NCI-H82 (cell line): ENCODE measurements around the gene GRIK2.
"Not testable (repeated sequence)": the region's sequence is repeated elsewhere in the genome, so short reads cannot be mapped to it uniquely, and the experiment has no call there.

ENCODE experiments used
- DNase-seq: peaks from one replicate; lab custom pipeline; 2025; lab: John Stamatoyannopoulos, UW

Gene GRIK2

DNA sequence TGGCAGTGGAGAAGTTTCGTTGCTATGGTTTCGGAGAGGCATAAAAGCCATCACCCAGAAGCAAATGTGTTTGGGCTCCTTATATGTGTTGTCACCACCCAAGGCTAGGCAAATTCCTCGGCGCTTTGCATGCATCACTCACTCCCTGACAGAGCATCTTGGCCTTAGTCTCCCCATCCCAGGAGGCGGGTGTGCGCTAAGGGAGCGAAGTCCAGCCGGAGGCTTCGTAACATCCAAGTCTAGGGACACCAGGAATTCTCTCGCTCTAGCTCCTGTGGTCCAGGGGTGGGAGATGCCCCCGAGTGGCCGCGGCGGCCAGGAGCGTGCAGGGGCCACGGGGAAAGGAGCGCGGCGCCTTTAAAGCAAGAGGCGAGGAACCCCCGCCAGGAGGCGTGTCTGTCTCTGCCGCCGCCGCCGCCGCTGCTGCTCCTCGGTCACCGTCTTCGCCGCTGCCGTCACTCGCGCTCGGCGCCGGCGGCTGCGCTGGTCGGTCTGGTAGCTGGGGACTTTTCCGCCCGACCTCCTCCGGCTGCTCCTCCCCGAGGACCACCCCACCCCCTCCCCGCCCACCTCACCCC is at the start of gene GRIK2:
Gene GRIK2, plus strand, starts transcription at position 458 of the 578 bp plus-strand sequence.
- peak; percentile 84 for DNase-seq

DNA sequence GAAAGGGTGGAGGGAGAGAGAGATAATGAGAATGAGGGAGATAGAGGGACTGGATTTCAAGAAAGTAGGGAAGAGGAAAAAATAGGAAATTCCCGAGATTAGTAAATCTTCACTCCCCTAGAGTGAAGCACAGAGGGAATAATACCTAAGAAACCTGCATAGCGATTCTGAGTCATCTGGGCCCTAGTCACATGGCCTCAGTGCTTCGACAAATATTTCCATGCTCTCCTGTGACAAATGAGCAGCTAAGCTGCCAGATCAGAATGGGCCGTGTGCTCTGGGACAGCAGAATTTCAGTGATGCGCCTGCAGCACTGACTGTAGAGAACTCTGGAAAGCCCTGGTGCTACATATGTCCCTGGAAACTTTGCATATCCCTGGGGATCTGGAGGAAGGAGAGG is 48.6 kb upstream of the GRIK2 start:
- no peak for DNase-seq

DNA sequence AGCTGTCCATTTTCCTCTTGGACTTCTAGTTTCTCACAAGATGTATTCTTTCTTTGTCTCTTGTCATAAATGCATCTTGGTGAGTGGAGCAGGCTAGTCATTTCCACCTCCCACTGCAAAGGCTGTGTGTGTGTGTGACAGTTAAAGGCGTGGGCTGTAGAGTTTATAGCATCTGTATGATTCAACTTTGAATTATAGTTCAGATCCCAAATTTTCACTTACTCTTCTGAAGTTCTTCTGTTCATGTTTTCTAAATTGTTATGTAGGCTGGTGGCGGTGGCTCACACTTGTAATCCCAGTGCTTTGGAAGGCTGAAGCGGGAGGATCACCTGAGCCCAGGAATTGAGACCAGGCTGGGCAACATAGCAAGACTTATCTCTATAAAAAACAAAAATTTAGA is 44.7 kb upstream of the GRIK2 start:
- no peak for DNase-seq

DNA sequence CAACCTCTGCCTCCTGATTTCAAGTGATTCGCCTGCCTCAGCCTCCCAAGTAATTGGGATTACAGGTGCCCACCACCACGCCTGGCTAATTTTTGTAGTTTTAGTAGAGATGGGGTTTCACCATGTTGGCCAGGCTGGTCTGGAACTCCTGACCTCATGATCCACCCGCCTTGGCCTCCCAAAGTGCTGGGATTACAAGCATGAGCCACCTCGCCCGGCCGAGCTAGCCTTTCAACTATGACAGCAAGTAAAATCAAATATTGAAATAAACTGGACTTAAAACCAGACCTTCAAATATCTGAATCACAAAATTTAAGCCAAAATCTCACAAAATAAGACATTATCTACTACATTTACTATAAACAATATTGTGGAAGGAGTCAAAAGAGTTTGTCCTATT is 42.9 kb upstream of the GRIK2 start:
- DNase-seq, result not testable (repeated sequence)

DNA sequence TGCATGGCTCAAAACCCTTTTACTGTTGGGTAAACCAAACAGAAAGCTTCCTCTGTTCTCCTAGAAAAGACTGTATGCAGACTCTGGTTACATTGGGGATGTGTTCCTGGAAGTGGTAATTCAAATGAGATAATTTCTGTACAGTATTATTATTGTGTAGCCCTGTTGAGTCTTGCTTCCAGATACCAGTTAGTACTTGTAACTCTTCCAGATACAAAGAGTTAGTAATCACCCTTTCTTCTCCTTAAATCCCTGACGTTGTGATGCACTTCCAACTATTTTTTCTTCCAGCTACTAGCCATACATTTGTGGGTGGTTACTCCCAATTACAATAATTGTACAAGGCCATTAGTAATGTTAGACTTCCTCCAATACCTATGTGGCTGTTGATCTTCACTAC is 42.3 kb upstream of the GRIK2 start:
- no peak for DNase-seq

DNA sequence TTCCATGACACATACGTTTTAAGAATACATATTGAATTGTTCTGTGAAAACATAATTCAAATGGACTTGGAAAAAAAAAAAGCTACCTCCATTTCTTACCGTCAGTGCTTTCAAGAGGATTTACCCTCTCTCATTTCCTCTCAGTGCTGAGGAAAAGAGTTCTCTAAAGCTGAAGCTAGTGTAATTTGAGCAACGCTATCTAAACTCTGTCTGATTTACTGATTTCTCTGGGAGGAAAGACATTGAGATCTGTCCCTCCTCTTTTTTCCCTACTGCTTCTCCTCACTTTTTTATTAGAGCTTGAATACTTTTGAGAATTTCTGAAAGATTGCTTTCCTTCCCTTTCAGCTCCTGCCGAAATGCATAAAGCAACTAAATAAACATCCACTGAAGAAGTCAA is 41.2 kb upstream of the GRIK2 start:
- no peak for DNase-seq

DNA sequence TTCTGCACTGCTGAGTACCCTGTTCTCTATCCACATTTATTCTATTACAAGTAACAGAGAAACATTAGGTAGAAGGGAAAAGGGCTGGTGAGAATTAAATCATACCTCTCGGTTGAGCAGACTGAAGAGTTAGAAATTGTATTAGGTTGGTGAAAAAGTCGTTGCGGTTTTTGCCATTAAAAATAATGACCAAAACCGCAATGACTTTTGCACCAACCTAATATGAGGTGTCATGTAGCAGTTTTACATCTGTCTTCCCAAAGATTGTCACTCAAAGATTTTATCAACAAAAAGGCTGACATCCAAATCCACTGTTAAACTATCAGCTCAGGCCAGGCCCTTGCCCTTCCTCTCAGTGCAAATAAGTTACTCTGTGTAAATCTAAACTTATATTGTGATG is 28.3 kb upstream of the GRIK2 start:
- DNase-seq, result no peak

DNA sequence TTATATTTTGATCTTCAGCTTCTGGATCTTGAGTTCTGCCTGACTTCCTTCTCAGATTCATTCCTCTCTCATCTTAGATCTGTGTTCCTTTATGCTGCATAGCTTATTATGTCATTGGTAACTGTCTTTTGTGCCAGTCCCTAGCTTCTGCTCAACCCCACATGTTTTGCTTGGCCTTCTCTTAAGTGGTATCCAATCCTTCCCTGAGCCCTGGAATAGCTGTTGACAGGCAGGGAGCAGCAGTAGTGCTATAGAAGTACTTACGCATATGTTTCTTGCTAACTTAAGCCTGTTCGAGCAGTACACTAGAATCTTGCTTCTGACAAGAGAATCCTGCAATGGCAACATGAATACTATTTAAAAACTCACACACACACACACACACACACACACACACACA is 13.6 kb upstream of the GRIK2 start:
- no peak for DNase-seq

DNA sequence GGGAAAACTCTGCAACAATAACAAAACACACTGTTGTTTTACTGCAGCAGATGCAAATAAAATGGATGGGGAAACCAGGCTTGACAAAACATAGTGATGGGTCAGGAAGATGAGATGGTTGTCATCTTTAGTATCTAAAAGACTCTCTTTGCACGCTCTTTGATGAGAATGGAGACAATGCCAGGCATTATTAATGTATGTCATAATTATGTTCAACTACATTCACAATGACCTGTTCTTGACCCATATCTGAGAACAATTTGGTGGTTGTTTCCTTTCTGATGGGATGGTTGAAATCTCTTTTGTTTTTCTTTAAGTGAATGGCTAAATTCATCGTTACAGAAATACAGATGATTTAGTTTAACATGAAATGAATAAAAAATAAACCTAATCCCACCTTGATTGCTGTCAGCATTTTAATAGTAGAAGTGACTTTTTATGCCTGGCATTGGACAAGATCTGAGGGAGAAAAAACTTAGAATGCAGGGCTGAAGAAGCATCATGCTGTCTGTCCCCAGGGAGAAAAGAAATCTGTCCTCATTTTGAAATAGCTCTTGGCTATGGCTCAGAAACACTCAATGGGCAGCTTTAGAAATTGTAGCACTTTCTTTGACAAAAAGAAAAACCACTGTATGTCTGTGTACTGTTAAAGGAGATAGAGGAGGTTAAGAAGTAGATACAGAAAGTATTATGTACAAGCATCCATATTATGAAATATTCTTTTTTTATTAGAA is 12.4 kb upstream of the GRIK2 start:
- DNase-seq, result no peak

DNA sequence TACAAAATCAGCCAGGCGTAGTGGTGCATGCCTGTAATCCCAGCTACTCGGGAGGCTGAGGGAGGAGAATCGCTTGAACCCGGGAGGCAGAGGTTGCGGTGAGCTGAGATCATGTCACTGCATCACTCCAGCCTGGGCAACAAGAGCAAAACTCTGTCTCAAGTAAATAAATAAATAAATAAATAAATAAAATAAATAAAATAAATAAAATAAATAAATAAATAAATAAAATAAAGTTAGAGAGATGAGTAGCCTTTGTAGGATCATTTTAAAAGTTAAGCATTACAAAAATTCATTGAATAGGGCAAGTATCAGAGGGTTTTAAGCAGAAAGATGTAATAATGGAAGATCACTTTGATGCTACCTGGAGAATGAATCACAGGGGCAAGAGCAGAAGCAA is 9.8 kb upstream of the GRIK2 start:
- DNase-seq, result not testable (repeated sequence)

DNA sequence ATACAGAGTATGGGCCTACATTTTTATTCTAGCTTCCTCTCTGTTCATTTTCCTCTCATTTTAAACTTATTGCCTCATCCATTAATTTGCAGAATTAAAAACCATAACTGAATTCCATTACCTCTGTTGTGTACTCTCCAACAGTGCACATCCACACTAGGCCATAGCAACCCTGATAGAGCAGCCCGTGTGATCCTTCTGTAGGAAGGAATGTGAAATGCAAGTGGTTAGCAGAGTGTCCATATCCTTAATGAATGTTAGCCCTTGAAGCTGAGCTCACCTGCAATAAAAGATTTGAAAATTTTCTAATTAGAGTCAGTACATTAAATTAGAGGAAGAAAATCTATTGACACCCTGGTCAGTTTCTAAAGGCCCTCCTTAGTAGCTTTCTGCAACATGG is 6.5 kb upstream of the GRIK2 start:
- DNase-seq, result peak; percentile 16

DNA sequence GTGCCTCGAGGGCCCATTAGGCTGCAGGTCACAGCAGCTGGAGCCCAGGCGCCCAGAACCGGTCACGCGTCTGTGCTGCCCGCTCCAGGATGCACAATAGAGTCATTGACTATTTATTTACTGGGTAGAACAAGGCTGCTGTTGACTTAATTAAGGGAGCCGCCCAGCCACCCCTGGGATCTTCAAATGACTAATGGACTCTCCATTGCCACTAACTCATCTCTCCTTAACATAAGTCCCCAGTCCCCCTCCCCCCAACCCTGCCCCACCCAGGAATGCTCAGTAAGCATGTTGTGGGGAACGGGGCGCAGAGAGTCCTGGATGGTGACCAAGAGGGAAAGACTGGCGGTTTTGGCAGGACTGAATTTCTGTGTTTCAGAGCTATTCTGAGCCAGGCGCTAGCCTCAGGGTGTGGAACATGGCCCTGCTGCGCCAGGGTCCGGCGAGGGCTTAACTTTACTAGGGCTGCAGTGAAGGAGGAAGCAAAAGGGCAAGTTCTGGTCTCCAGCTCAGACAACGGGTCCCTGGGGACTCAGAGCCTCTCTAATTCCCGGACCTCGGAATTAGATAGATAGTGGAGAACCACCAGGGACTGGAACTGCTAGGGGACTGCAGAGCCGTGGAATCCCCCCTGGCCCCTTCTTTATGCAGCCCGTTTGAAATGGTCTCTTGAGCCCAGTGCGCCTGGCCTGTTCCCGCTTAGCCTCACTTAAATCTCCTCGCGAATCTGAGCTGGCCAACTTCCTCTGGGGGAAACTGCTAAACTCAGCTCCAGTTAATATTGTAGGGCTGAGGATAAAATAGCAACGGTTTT is 1.5 kb upstream of the GRIK2 start:
- no peak for DNase-seq

DNA sequence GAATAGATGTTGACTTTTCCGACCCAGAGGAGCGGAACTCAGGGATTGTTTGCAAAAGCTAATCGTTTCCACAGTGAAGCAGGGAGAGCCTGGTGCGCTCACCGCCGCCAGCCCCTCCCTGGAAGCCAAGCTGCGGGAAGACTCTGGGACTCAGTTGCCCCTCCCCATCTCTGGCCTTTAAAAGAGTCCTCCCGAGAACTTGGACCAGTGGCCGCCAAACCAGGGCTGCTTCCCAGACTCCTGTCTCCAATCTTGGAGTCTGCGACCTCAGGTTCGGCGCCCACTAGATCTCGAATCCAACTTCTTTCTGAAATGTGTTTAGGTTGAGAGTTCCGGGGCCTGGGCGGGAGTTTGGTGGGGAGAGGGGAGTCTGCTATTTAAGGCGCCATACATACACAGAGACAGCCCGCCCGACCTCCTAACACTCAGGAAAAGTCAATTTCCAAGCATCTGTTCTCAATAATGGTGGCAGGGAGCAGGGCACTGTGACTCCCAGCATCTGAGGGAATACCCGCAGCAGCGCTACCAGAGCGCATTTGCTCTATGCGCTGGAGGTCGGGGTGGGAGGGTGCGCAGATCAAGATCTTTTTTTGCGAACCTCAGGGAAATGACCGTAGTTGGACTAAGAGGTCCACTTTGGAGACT is 800 bp upstream of the GRIK2 start:
- peak; percentile 26 for DNase-seq

DNA sequence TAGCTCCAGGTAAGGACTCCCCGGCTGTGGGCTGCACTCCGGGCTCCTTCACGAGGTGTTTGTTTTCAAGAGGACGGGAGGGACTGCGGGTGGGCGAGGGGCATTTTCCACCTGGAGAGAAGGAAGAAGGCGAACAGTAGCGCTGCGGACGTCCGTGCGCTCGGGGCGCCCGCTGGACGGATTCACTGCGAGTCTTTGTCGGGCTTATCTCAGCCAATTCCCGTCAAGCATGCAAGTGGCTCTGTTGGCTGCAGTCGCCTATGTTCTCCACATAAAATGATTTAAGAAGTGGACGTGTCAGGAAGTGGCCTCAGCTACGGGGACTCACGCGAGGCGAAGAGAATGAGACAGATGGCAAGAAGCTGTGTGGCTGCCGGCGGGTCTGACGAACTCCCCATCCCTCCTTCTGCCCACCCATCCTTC is 332 bp downstream of the GRIK2 start:
- DNase-seq, result peak; percentile 73

DNA sequence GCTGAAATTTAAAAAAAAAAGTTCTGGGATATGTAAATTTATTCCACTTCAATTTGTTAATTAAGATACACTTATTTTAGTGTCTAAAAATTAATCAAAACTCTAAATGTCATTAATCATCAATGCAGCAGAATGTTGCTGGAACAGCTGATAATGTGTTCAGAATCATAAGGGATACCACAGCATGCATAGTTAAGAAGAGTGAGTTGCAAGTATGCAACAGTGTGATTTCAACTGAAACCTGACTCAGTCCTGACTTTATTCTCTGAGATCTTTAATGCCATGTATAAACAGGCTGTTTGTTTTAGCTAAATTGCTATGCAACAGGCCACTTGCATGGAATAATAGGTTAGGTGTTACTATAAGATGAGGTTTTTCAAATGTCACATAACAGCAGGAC is 1.4 kb downstream of the GRIK2 start:
- DNase-seq, result no peak

DNA sequence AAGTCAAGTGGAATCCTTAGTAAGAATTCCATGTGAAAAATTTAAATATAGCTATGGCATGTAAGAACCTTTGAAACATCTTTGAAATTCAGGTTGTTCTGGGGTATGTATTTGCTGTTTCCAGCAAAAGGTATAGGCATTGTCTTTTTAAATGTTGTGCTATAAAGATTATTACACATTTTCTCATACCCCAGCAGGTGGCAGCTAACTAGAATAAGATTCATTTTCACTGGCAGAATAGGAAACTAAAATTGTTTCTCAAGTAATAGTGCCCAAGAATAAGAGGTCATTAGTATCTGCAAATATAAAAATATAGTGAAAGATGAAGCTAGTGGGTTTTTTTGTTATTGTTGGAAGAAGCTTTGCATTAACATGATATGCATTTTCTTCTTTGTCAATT is 1.8 kb downstream of the GRIK2 start:
- peak; percentile 4 for DNase-seq

DNA sequence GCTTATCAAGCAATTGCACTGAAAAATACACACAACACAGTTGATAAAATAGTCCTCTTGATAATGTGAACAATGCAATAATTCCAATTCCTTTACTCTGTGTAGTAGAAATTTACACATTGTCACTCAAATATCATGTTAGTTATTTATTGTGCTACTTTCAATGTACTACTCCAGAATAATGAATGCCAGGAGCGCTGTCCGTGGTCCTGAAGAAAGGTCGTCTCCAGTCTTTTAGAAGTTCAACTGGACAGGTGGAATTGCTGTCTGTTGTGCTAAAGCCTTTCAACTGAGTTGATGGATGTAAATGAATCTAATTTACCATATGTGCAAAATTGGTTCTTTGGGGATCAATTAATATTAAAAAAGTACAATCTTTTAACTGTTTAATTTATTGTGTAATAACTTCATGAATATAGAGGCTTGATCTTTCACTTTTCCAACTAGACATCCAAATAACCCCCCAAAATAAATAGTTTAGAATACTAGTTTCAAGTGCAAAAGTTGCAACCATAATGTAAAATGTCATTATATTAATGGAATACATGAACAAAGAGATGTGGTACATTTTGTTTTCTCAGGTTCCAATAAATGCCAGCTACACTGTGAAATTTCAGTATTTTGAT is 3.2 kb downstream of the GRIK2 start:
- peak; percentile 25 for DNase-seq

DNA sequence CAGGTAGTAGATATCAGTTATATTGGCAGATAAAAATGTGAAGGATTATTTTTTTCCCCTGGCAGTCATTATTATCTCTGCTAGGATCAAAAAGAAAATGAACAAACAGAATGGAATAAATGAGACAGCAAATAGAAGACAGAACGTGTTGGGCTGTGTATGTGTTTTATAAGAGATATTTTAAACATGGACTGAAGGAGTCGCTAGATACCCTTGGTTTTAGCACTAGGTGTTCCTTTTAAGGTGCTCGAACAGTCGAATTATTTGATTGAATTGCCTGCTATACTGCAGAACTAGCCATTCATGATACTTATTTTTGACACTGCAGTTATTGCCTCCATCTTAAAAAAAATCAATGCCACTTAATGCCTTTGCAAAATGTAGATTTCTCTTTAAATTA is 3.7 kb downstream of the GRIK2 start:
- peak; percentile 67 for DNase-seq

DNA sequence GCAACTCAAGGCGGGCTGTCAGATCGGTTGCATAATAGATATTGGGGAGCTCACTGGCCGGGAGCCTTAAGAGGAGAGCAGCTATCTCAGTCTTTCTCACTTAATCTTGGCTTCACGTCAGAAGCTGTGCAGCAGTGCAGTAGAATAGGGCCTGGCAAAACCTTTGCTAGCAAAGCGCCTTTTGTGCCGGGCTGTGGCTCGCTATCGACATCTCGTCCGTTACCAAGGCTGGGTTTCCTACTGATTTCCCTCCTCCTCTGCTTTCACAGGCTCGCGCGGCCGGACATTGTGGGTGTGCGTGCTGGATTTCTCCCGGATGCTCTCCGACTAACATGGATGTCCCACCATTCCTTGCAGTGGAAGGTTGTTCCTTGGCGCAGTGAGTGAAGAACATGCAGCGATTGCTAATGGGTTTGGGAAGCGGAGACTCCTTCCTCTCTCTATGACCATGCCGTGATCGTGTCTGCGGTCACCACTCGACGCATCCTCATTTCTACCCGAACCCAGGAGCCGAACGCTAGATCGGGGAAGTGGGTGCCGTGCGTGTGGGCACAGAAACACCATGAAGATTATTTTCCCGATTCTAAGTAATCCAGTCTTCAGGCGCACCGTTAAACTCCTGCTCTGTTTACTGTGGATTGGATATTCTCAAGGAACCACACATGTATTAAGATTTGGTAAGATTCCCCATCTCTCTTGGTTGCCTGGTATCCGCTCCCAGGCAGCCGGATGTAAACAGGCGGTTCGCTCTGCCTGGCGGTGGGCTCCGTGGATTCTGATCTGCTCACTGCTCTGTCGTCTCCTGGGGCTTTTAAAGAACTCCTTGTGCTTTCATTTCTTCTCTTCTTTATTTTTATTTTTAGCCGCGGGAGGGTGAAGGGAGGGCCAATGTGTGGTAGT is 5.5 kb downstream of the GRIK2 start:
- DNase-seq, result no peak

DNA sequence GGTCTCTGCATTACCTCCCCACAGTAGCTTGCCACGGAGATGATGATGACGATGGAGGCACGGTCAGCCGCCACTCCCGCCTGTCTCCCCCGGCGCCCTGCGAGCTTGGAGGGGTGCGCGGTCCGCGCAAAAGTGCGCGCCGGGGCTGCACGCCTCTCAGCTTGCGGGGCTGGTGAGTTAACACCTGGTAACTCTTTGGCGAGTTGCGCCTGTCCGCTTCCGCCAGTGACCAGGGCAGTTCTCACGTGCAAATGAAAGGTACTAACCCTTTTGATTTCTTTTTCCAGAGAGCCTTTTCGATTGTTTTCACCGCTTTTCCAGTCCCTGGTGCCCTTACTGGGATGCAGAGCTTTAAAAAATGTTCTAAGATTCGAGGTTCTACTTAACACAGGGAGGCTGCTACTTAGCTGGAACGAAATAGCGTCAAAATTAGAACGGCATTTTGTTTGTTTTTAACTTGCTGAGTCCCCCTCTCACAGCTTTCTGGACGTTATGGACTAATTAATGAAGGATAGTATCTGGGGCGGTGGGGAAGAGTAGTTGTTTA is 6.2 kb downstream of the GRIK2 start:
- no peak for DNase-seq
